ENCODE measurements around the gene KLK2.

DNA sequence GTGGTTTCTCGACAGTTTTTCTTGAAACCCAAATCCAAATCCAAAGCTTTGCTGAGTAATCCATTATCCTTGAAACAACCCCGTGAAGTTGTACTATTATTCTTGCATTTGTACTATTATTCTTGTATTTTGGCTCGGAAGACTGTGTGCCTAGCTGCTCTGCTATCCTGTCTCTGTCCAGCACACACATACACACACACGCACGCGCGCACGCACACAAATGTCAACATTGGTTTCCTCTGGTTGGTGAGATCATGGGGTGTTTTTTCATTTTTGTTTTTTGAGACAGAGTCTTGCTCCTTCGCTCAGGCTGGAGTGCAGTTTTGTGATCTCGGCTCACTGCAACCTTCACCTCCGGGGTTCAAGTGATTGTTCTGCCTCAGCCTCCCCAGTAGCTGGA lies 52.9 kb downstream of the KLK2 start:
- TF ChIP-seq CTCF (conservative IDR thresholded peaks at IDR 0.05) (no peak), EZH2 (IDR thresholded peaks at IDR 0.05; ENCODE audit: low read depth) (no peak)
